CD14-positive monocyte (primary cell): Measurements from ENCODE around the gene RERE. TPM values are rescaled to one million over a fixed set of nuclear protein-coding genes. Genes with fewer than 3 reads are reported as not detected.

Experiments used
- DNase-seq, 3 donors: peaks; one replicate each; pipeline ENCODE4 v3.0.0-alpha.2; 2011 to 2022
- H2AFZ ChIP-seq: 2 replicates; pipeline ENCODE4 v1.6.0; 2012; ENCODE audit warnings: mild to moderate bottlenecking, low read depth, low read length, inconsistent platforms; ENCODE audit not compliant: insufficient read depth, poor library complexity, severe bottlenecking
- H3K27ac ChIP-seq, 2 donors: 1 replicate in 1 of 2; 2 replicates in 1 of 2; pipeline ENCODE4 v1.5.1; 2012 to 2013; ENCODE audit warnings: low read length in 2 of 2, control low read depth in 1 of 2, inconsistent platforms in 1 of 2, low read depth in 1 of 2, mild to moderate bottlenecking in 1 of 2
- H3K27me3 ChIP-seq, 2 donors: one replicate each; pipeline versions ENCODE4 v1.6.0 to v1.6.1; 2011 to 2013; ENCODE audit warnings: low read length in 2 of 2; ENCODE audit not compliant: control insufficient read depth in 2 of 2, insufficient read depth in 2 of 2
- H3K36me3 ChIP-seq, 2 donors: replicated peaks in 1 of 2; 1 replicate in 1 of 2; 2 replicates in 1 of 2; pipeline versions ENCODE4 v1.5.1 to v1.6.1; 2012 to 2013; ENCODE audit warnings: low read length in 2 of 2, control low read depth in 1 of 2, inconsistent platforms in 1 of 2, mild to moderate bottlenecking in 1 of 2; ENCODE audit not compliant: insufficient read depth in 2 of 2, control insufficient read depth in 1 of 2
- H3K4me1 ChIP-seq, 2 donors: 1 replicate in 1 of 2; 2 replicates in 1 of 2; pipeline versions ENCODE4 v1.5.1 to v1.6.1; 2012 to 2013; ENCODE audit warnings: low read length in 2 of 2, control low read depth in 1 of 2, inconsistent platforms in 1 of 2, mild to moderate bottlenecking in 1 of 2, moderate library complexity in 1 of 2; ENCODE audit not compliant: insufficient read depth in 2 of 2, control insufficient read depth in 1 of 2
- H3K4me2 ChIP-seq: replicated peaks from 2 replicates; pipeline ENCODE3; 2012; ENCODE audit warnings: low read length, moderate library complexity, mild to moderate bottlenecking; ENCODE audit not compliant: poor library complexity, severe bottlenecking; ENCODE audit errors: extremely low read depth
- H3K4me3 ChIP-seq, 3 experiments: fragments of 200-600 bp in 1 of 3; sonication (generic) in 1 of 3; replicated peaks in 1 of 3; 1 replicate in 2 of 3; 2 replicates in 1 of 3; pipeline ENCODE4 v1.5.1; 2011 to 2013; ENCODE audit warnings: low read length in 3 of 3, mild to moderate bottlenecking in 3 of 3, control low read depth in 2 of 3, low read depth in 2 of 3, inconsistent platforms in 1 of 3, moderate library complexity in 1 of 3
- H3K79me2 ChIP-seq: 2 replicates; pipeline ENCODE4 v1.6.0; 2012; ENCODE audit warnings: mild to moderate bottlenecking, control low read depth, inconsistent platforms, low read length, moderate library complexity; ENCODE audit not compliant: insufficient read depth
- H3K9ac ChIP-seq: 2 replicates; pipeline ENCODE4 v1.6.0; 2017; ENCODE audit warnings: low read length, mild to moderate bottlenecking; ENCODE audit not compliant: insufficient read depth, poor library complexity, severe bottlenecking
- H3K9me3 ChIP-seq, 2 donors: replicated peaks in 1 of 2; 1 replicate in 1 of 2; 2 replicates in 1 of 2; pipeline versions ENCODE4 v1.5.1 to v1.6.1; 2012 to 2013; ENCODE audit warnings: low read length in 2 of 2, control low read depth in 1 of 2; ENCODE audit not compliant: control insufficient read depth in 1 of 2, insufficient read depth in 1 of 2
- H4K20me1 ChIP-seq: 2 replicates; pipeline ENCODE4 v1.6.0; 2012; ENCODE audit warnings: mild to moderate bottlenecking, low read length, control low read depth, moderate library complexity; ENCODE audit not compliant: insufficient read depth
- H3K27ac Mint-ChIP-seq, 7 donors: one replicate each; pipeline ENCODE4 v1.8.0; 2020; ENCODE audit warnings: mild to moderate bottlenecking in 7 of 7, mixed read lengths in 7 of 7, moderate library complexity in 6 of 7, inconsistent platforms in 2 of 7
- H3K27me3 Mint-ChIP-seq, 3 donors: one replicate each; pipeline ENCODE4 v1.8.0; 2021 to 2022; ENCODE audit warnings: low read depth in 3 of 3, mild to moderate bottlenecking in 3 of 3, mixed read lengths in 3 of 3, moderate library complexity in 3 of 3, inconsistent platforms in 1 of 3
- H3K36me3 Mint-ChIP-seq, 2 donors: one replicate each; pipeline ENCODE4 v1.8.0; 2020; ENCODE audit warnings: mixed read lengths in 2 of 2, inconsistent platforms in 1 of 2, mild to moderate bottlenecking in 1 of 2
- H3K4me1 Mint-ChIP-seq: one replicate; pipeline ENCODE4 v1.8.0; 2020; ENCODE audit warnings: mild to moderate bottlenecking, mixed read lengths
- H3K4me3 Mint-ChIP-seq, 2 donors: one replicate each; pipeline ENCODE4 v1.8.0; 2020; ENCODE audit warnings: mild to moderate bottlenecking in 2 of 2, mixed read lengths in 2 of 2, moderate library complexity in 1 of 2
- H3K9me3 Mint-ChIP-seq, 7 donors: one replicate each; pipeline ENCODE4 v1.8.0; 2020 to 2022; ENCODE audit warnings: mixed read lengths in 7 of 7, mild to moderate bottlenecking in 6 of 7, moderate library complexity in 6 of 7, inconsistent platforms in 2 of 7
- CTCF ChIP-seq: fragments of 200-600 bp; IDR thresholded peaks from one replicate; pipeline ENCODE4 v1.8.0; 2022; ENCODE audit warnings: antibody characterized with exemption, mild to moderate bottlenecking
- WGBS: methylation state at CpG from one replicate; pipeline ENCODE4 v1.1.5; 2013; ENCODE audit warnings: missing lambda C conversion rate; ENCODE audit not compliant: insufficient coverage; 5-methylcytosine and 5-hydroxymethylcytosine counted together
- intact Hi-C, 2 donors: fragments of 100-400 bp; cut with micrococcal nuclease; formaldehyde crosslinking; loops; one replicate each; pipeline versions ENCODE4 v1.15.0 to v1.15.1; 2023
- polyA plus RNA-seq, 3 donors: library from polyadenylated mRNA; depleted of rRNA in 1 of 3; unstranded in 2 of 3; stranded (reverse) in 1 of 3; fragments of 300-500 nt in 2 of 3; fragments of >200 nt in 1 of 3; fragmentation: Illumina TruSeq in 2 of 3; gene quantifications; 1 replicate in 2 of 3; 2 replicates in 1 of 3; pipeline ENCODE4 v1.2.3, GENCODE V29; 2012 to 2021

Gene RERE
- polyA plus RNA-seq, 3 donors = 1.2 to 19.4 (median 3.8) TPM

- intact Hi-C loops = no loop called here
- TF ChIP-seq CTCF = peak; percentile 19
- Histone ChIP-seq H3K27ac (no peak overlapping the region), H3K9me3 (no peaks in the 10 kb centered on the region), H3K4me2 (no peak overlapping the region), H3K9ac (no peak overlapping the region), H3K27me3 (no peaks in the 10 kb centered on the region), H3K4me3 (no peak overlapping the region), H3K79me2 (no peaks in the 10 kb centered on the region), H3K36me3 (peaks cover 0 to 2% of the 10 kb centered on the region in 2 donors), H4K20me1 (no peaks in the 10 kb centered on the region), H3K4me1 (peaks cover 8 to 10% of the 10 kb centered on the region in 2 donors), H2AFZ (no peak overlapping the region)
- Mint-ChIP-seq H3K9me3 (peaks cover 0 to 2% (median 0%) of the 10 kb centered on the region in 7 donors), H3K27ac (no peak overlapping the region), H3K36me3 (peaks cover 12 to 15% of the 10 kb centered on the region in 2 donors), H3K4me1 (peaks cover 11% of the 10 kb centered on the region), H3K27me3 (peaks cover 0 to 1% (median 0%) of the 10 kb centered on the region in 3 donors), H3K4me3 (no peak overlapping the region)
- WGBS = no CpG with 5 or more reads among the region's 1 CpG
- peak in 2 of 3 donors; percentile 17 to 27 for DNase-seq
Observed at GRCh38 chr1:8443558-8444194, 373.8 kb downstream of the RERE start.

GRCh38 chr1:8441426-8441825, 376.0 kb downstream of the RERE start:
- Histone ChIP-seq H3K27ac (no peak overlapping the region), H3K9me3 (no peaks in the 10 kb centered on the region), H3K4me3 (no peak overlapping the region), H3K4me1 (peaks cover 10 to 15% of the 10 kb centered on the region in 2 donors), H2AFZ (no peak overlapping the region), H4K20me1 (no peaks in the 10 kb centered on the region), H3K79me2 (no peaks in the 10 kb centered on the region), H3K9ac (no peak overlapping the region), H3K27me3 (no peaks in the 10 kb centered on the region), H3K4me2 (no peak overlapping the region), H3K36me3 (no peaks in the 10 kb centered on the region)
- intact Hi-C loops = no loop called here
- peaks cover 0 to 10% of the 10 kb centered on the region in 2 donors for H3K36me3 Mint-ChIP-seq
- no CpG with 5 or more reads among the region's 3 CpGs for WGBS
- no peaks in the 10 kb centered on the region for H3K27me3 Mint-ChIP-seq
- no peak for TF ChIP-seq CTCF
- no peak overlapping the region for H3K4me3 Mint-ChIP-seq
- no peak for DNase-seq
- no peaks in the 10 kb centered on the region for H3K9me3 Mint-ChIP-seq
- H3K27ac Mint-ChIP-seq = peak overlapping the region in 1 of 7 donors; percentile 32
- peaks cover 16% of the 10 kb centered on the region for H3K4me1 Mint-ChIP-seq
